HPDE6-E6E7 (cell line): ENCODE results near the gene IFTAP.

ENCODE experiments used
- DNase-seq: peaks from one replicate; pipeline ENCODE4 v3.0.0; 2011; ENCODE audit warnings: missing footprints; ENCODE audit errors: extremely low spot score

The IFTAP gene

DNA sequence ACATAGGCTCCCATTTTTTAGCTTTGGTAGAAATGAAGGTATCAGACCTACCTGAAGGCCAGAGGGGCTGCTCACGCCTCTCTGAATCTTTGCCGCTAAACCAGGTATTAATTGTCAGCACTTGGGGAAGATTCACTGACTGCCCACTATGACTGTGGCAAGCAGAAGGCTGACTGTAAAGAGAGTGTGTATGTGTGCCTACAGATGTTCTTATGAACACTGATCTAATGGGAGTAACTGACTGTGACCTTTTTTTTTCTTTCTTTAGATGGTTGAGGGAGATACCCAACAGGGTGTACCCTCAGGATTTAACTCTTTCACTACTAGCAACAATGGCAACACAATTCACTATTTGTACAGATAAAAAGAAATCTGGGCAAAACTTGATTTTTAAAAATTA lies 3.7 kb downstream of the IFTAP start, which contains the start of gene RAG2:
Gene RAG2, minus strand, starts transcription at position 186 of the 400 bp plus-strand sequence. CDS start 4,068 bp downstream, outside the sequence.
- DNase-seq = no peak

DNA sequence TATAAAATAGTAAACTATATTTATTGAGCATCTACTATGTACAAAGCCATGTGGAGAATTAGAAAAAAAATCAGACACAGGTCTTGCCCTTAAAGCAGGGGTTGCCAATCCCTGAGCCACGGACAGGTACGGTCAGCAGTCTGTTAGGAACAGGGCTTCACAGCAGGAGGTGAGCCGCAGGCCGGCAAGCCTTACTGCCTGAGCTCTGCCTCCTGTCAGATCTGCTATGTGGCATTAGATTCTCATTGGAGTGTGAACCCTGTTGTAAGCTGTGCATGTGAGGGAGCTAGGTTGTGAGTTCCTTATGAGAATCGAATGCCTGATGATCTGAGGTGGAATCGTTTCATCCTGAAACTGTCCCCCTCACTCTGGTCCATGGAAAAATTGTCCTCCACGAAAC lies 5.9 kb downstream of the IFTAP start:
- DNase-seq = no peak

DNA sequence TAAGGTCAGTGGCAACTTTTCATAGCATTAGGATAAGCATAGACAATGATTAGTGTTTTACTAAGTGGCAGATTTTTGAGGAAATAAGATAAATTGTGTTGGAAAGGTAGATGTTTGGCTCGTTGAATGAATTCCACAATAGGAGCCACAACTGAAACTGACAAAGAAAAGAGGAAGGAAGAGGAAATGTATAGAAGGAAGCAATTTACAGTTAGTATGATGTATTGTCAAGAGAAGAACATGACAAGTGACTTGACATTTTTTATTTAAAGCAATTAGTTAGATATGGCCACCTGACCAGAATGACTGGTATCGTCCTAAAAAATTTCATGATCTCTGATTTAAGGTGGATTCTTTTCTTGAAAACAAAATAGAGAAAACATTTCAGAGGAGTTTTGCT lies 6.9 kb downstream of the IFTAP start:
- no peak for DNase-seq

DNA sequence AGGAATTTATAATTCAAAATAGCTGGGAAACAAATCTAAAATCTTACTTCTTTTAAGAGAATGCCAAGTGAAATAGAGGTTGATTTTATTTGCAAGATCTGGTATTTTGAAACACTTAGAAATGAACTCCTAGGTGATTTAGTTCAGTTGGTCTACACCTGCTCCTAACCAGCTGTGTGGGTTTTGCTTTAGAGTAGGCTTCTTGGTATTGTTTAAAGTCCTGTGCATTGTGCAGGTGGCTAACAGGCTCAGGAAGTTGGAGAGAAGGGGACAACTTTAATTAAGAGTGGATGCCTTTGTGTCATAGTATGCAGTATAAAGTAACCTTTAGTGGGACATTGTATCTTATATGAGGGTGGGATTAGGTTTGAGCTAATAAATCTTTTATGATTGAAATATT lies 7.8 kb downstream of the IFTAP start:
- no peak for DNase-seq

DNA sequence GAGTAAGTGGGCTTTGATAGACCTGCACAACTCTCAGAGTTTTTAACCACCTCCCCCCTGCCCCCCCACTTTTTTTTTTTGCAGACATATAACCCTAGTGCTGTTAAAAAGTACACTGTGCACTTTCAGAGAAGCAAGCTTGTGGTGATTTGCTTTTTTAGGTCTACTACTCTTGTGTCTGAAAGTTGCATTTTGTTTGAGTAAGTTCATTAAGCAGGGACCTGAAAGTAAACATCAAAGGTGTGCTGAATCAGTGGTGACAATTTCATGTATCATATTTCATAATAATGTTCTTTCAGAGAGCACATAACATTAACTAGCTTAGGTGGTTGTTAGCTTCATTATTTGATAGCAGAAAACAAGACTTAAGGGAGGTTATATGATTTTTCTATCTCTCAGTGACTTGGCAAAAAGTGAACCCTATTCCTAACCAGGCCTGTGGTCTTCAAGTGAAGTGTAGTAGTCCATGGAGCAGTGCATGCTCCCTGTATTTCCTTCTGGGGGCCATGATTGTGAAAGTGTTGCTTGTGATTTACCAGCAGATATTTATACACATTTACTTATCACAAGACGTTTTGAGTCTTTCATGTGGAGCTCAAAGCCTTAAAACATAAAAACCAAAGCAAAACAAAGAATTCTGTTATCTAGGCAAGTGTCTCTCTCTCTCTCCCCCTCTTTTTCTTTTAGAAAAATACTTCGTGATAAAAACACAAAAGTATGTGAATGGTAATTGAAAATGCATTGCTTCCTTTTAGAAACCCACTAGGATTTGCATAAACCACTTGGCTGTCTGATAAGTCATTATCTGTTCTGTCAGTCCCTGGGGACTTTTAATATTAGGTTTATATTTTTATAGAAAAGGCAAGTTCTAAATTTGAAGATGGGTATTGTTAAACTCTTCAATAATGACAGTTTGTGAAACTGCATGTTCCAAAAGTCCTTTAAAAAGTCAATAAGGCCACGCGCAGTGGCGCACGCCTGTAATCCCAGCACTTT lies 11.2 kb downstream of the IFTAP start:
- no peak for DNase-seq

DNA sequence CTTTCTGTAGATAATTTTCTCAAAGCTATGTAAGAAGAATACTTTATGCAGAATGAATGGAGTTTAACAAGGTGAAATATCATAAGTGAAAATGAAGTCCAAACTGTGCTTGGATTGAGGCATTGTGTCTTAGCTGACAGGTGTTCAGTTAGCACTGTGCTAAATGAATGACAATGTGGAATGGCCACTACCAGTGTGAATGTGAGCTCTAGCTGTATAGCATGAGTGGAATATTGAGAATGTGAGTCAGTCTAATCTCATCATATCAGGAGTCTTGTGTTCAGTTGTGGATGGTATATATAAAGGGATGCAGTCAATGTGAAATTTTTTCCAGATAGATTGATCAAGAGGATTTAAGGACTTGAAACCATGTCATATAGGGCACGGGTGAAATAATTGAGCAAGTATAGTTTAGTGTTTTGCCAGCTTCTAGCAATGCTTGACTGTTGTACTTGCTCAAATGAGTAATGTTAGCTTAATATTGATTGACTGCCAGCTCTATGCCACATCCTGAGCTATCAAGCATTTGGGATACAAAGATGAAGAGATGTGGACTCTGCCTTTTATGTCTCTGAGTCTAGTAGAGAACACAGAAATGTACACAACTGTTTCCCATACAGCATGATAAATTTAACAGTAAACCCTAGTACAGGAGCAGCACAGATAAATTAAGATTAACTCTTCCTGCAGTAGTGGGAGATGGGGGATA lies 14.3 kb downstream of the IFTAP start:
- no peak for DNase-seq

DNA sequence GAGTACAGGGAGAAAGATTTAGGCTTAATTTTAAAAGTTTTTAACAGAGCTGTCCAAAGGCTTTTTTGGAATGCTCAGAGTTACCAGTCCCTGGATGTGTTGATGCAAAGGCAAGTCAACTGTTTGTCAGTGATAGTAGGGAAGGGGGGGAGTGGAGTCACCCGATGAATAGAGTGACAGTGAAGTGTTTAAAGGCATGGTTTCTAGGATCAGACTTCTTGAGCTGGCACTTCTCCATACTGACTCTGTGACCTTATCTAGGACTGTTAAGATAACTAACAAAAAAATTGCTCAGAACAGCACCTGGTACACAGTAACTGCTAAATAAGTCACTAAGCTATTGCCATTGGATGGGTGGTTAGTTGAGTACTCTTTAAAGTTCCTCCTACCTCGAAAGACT lies 15.1 kb downstream of the IFTAP start:
- DNase-seq = no peak

DNA sequence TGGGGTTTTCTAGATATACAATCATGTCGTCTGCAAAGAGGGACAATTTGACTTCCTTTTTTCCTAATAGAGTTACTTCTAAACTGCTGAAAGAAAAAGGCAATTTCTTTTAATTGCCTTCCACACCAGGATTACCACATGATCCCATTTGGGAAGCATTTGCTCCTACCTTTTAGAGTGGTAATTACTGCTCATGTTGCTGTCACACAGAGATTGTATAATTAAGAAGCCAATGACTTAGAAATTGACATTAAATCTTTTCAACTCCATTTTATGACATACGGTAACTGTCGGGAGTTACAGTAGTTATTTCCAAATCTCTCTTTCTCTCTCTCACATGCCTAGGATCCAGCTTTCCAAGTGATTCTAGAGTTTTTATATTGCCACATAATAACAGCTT lies 21.5 kb downstream of the IFTAP start:
- DNase-seq = no peak

DNA sequence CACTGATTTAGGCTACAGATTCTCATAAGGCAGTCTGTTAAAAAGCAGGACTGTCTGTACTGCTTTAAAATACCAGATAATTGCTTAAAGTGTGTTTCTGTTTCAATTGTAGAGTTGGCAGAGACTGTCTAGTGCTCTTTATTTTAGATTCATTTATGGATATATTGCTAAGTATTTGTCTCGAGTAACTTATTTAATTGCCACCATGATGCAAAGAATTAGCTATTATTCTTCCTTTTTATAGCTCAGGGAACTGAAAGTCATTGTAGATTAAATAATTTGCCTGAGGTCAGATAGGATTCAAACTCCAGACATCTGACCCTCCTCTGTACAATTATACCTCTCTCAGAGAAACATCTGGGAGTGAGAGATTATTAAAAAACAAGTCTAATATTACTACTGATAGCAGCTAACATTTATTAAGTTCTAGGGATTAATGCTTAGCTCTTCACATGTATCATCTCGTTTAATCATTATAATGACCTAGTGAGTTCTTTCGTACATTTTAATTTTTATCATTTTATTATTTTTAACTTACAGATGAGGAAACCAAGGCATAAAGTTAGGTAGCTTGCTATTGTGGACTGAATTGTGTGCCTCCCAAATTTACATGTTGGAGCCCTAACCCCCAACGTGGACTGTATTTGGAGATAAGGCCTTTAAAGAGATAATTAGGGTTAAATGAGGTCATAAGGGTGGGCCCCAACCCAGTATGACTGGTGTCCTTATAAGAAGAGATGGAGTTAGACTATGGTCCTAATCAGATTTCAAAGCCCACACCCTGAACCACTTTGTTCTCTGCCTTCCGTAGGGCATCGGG lies 23.5 kb downstream of the IFTAP start:
- no peak for DNase-seq

DNA sequence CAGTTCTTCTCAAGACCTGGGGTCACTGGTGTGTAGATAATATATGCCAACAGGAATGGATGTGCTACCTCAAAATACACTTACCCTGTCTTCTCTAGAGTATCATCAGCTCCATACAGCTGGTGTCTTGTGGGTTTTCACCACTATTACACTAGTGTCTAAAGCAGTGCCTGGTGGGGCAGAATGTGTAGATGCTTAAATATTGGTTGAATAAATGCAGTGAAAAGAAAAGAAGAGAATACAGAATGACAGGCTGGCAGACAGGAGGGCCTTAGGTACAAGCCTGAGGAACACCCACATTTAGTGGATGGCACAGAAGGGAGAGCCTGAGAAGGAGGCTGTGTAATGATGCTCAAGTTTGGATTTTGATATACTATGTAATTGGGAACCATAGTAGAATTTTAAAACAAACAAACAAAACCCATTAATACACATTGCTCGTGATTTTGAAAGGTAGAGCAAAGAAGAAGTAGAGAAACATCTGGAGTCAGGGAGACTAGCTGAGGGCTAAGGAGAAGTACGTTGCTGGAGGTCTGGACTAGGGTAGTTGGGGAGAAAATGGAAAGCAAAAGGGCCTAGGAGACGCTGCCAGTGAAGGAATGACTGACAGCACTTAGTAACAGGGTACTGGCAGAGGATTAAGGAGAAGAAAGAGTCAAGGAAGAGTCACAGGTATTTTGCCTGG lies 24.2 kb downstream of the IFTAP start:
- DNase-seq = no peak

DNA sequence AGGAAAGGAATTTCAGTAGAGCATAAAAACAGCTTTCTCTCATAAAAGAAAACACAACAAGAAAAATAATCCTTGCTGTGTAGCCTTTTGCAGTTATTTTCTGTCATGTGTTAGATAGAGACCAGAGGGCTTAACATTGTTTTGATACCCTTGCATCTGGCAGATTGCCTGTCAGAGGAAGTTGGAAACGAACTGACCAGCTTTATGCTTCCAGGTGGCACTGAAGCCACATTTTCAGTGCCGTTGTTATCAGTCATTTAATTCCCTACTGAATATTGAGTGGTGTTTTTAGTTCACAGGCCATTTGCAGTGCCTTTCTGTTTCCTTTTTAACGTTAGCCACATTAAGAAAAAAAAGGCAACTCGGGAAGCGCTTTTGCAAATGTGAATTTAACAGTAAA lies 25.2 kb downstream of the IFTAP start:
- DNase-seq = no peak

DNA sequence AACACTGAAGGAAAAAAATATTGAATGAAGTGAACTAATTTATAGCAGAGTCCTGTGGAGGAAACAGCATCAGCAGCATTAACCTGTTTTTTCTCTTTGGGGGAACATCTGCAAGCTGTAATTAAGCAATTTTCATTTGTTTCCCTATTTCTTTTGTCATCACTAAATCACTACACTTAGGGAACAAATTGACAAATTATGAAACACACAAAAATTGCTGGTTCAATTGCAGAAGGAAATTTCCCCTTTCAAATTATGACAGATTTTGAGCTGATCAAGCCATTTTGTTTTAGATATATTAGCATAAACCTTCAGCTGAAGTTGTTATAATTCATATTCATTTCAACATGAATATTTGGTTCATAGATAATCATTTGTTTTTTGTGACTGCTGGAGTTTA lies 25.9 kb downstream of the IFTAP start:
- DNase-seq = no peak

DNA sequence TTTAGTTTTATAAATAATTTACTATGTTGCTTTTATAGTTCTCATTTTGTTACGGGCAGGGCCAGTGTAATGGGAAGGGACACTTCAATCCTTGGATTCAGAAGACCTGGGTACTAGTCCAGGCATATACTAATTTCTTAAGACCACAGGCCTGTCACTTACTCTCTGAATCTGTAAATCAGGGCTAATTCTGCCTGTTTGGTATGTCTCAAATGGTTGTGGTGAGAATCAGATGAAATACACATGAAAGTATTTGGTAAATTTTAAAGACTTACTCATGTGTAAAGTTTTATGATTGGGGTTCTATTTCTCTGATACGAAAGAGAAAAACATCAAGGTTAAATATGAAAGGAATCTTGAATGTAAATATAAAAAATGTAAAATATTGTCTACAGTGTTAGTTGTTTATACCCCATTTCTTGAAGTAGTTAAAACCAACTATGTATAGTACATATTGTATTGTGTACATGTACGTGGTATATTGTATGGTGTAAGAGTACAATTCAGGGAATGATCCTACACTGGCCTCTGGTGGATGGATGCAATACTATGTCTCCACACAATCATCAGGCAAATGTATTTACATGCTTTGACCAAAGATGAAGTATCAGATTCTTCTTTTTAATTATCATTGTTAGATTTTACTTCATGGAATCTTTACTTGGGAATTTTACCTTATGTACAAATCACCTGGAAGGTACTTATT lies 28.3 kb downstream of the IFTAP start:
- DNase-seq = no peak

DNA sequence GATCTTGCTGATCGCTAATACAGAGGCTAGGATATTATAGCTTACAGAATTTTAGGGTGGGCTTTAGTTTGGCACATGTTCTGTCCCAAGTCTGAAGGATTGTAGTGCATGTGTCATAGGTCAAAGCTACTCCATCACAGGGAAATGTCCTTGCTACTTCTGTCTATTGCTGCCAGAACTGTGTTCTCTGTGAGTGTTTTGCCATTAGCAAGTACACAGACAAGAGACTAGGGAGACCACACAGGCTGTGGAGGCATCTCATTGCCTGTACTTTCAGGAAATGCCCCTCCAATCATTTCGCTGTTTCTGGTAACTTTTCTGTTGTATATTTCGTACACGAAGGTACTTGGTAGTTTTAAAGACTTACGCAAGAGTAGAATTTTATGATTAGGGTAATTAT lies 29.2 kb downstream of the IFTAP start:
- no peak for DNase-seq

DNA sequence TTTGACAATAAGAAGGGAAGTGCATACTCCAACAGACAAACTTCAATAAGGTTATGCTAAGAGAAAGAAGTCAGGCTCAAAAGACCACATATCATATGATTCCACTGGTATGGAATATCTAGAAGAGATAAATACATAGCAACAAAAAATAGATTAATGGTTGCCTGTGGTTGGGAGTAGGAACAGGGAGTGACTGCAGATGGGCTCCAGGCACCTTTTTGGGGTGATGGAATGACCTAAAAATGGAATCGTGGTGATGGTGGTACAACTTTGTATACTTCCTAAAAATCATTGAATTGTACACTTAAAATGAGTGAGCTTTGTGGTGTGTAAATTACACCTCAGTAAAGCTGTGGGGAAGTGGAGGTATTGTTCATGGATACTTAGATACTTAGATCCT lies 32.7 kb downstream of the IFTAP start:
- no peak for DNase-seq

DNA sequence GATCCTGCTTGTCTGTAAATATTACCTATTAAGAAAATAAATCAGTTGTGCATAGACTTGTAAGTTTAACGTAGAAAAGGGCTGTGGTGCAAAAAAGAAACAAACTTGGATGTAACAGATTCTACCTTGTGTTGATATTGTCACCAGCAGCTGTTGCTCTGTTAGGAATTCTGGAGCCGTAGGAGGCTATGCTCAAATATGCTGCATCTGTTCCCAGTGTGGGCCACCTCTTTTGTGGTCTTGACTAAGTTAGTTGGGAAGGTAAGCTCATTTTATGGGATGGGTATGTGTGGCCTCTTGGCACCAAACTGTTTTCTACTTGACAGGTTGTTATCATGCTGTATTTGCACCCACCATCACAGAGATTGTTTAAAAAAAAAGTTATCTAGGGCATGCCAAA lies 33.2 kb downstream of the IFTAP start:
- DNase-seq = no peak

DNA sequence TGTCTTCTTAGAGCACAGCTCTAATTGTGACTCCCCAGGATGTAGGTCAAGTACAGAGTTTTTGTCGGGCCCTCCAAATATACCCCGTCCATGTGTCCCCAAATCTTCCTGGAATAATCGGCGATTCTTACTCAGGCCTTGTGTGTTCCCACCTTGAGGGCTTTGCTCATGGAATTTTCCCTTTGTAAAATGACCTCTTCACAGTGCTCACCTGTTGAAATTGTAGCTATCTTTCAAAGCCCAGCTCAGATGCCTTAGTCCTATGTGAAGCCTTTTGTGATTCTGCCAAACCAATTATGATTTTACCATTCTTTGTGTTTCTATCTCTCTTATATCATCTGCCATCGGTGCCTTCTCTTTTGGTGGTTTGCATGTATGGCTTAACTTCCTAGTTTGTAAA lies 33.8 kb downstream of the IFTAP start:
- no peak for DNase-seq

DNA sequence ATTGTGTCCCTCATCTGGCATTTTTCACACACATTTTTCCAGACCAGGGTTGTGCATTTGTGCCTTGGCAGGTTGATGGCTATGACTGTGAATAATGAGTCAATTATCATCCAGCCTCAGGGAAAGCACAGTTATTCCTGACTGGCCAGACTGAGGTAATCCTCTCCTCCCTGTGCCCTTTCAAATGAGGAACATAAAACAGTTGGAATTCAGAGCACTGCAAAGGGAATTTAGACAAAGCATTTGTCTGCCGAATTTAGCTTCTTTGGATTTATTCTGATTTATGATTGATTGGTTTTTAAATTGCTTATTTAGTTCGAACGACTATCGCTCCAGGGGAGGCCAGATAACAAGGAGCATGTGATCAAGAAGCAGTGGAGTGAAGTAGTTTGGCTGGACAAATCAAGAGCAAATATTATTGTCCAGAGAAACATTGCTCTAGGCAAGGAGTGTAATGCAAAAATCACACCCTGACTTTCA lies 34.5 kb downstream of the IFTAP start:
- no peak for DNase-seq

DNA sequence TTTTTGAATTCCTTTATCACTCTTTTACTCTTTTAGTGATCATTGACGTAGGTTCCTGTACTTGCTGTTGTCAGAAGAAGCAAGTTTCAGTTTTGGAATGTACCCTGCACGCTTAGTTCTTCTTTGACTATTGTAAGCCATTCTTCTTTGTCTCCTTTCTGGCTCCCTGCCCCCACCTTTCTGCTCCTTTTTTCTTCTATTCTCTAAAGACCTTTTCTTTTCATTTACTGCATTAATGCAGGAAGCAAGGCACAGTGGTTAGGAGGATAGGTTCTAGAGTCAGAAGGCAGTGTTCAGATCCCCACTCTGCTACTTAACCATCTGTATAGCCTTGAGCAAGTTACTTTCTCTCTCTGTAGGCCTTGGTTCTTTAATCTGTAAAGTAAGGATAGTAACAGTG lies 37.5 kb downstream of the IFTAP start:
- no peak for DNase-seq

DNA sequence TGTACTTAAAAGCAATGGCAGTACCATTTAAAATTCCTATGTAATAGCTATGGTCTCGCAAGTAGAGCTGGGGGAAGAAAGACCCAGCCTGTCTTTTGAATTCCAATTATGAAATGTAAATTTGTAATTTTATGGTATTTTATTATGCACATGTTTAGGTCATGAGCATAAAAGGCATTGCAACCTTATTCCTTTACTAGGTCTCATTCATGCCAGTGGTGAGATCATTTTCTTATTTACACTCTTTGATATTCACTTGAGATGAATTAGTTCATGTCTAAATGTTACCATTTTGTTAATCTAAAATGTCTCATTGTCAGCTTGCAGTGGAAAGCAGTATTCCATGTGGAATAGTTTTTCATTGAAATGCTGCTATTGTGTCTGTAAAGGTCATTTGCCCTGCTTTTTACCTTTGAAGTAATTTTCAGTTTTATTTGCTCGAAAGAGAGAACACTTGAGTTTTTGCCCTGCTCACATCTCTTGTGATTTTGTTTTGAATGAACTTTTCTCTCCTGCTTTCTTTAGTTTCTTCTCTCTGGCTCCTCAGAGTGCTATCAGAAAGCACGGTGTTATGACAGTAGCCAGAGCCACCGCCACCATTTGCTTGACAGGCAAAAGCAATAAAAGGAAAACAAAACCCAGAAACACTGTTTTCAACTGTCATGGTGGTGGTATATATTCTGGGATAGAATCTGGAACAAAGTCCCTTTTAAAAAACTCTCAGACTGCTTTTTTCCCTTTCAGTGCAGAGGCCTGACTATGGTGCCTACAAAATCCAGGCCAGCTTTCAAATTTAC lies 41.0 kb downstream of the IFTAP start:
- DNase-seq = no peak
